Stimulated activated CD4-positive, alpha-beta T cell treated with anti-CD3 and anti-CD28 coated beads, TNF-alpha, amount 100 ng/mL, for 48 hours (primary cell): ENCODE measurements around the gene SLC15A2.

Source experiments
- DNase-seq, 3 donors: peaks; one replicate each; pipeline ENCODE4 v3.0.0-alpha.2; 2020; ENCODE audit warnings: low read depth in 3 of 3

The SLC15A2 gene

GRCh38 chr3:121981473-121981872 lies 87.3 kb downstream of the SLC15A2 start:
- no peak for DNase-seq

- no peak for DNase-seq
These were observed 91.6 kb downstream of the SLC15A2 start for GRCh38 chr3:121985846-121986245.

GRCh38 chr3:121988146-121988545 lies 93.9 kb downstream of the SLC15A2 start:
- no peak for DNase-seq

- no peak for DNase-seq
These were observed 95.7 kb downstream of the SLC15A2 start for GRCh38 chr3:121989943-121990342.

DNA sequence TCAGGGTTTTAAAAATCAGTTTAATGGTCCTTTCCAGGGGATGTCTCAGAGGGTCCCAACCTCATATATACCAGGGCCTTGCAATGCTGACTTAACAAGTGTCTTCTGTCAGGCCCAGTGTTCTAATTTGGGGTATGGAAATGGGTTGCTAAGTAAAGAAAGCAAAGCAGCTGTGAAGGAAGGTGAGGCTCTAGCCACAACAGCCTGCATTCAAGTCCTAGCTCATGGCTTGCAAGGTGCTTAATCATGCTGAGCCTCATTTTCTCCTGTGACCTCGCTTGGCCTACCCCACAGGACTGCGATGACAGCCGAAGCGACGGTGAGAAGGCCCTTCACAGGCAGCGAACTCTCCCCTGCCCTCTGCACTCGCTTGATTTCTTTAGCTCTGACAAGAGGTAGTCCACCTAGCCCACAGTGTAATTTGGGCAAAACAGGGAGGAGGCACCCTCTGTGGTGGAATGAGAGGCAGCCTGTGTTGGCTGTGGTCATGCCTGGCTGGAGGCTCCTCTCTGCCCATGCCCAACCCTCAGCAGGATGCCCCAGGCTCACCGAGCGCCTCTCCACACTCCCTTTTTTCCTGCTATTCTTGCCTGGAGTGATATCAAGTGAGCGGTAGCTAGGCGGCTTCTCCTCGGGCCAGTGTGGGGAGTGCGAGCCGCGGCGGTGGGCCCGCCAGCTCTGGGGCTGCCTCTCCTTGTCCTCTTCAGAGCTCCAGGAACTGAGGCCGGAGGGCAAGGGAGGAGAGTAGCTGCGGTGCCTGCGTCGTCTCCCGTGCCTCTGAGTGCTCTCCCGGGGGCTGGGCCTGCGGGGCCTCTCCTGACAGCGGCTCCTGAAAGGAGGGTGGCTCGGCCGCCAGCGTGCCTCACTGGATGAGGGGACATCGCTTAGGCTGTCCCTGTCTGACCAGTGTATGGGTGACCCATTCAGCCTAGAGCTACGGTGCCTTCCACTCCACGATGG lies 98.7 kb downstream of the SLC15A2 start:
- no peak for DNase-seq
